H9 (cell line): ENCODE data around the gene ZBTB12. TPM values are rescaled to one million over a fixed set of nuclear protein-coding genes. Genes with fewer than 3 reads are reported as not detected.
A peak's percentile ranks its signal among the peaks of the same experiment; 100 is the strongest.

ENCODE experiments used
- DNase-seq: peaks from one replicate; pipeline ENCODE4 v3.0.0-alpha.2; 2017
- H2AFZ ChIP-seq: one replicate; pipeline ENCODE4 v1.6.1; 2013; ENCODE audit warnings: mild to moderate bottlenecking, low read length, control low read depth, moderate library complexity
- H2AK5ac ChIP-seq: 2 replicates; pipeline ENCODE4 v1.6.1; 2013; ENCODE audit warnings: low read length, control low read depth, mixed read lengths; ENCODE audit not compliant: insufficient read length
- H2BK120ac ChIP-seq: one replicate; pipeline ENCODE4 v1.6.1; 2013; ENCODE audit warnings: low read depth, mild to moderate bottlenecking, low read length, control low read depth, inconsistent platforms; ENCODE audit not compliant: poor library complexity, severe bottlenecking
- H2BK12ac ChIP-seq: 2 replicates; pipeline ENCODE4 v1.6.1; 2013; ENCODE audit warnings: low read length, control low read depth, mixed read lengths, low read depth; ENCODE audit not compliant: insufficient read length
- H2BK15ac ChIP-seq: 2 replicates; pipeline ENCODE4 v1.6.1; 2013; ENCODE audit warnings: low read depth, low read length, control low read depth
- H2BK20ac ChIP-seq: one replicate; pipeline ENCODE4 v1.6.1; 2013; ENCODE audit warnings: low read depth, mild to moderate bottlenecking, low read length, control low read depth, inconsistent platforms; ENCODE audit not compliant: poor library complexity, severe bottlenecking
- H2BK5ac ChIP-seq: 2 replicates; pipeline ENCODE4 v1.6.1; 2013; ENCODE audit warnings: low read length, control low read depth, mixed read lengths; ENCODE audit not compliant: insufficient read length
- H3K14ac ChIP-seq: 2 replicates; pipeline ENCODE4 v1.6.1; 2013; ENCODE audit warnings: low read length, control low read depth; ENCODE audit not compliant: insufficient read depth
- H3K18ac ChIP-seq: 2 replicates; pipeline ENCODE4 v1.6.1; 2013; ENCODE audit warnings: low read depth, mild to moderate bottlenecking, mixed read lengths, low read length, control low read depth; ENCODE audit not compliant: insufficient read length
- H3K23ac ChIP-seq: 2 replicates; pipeline ENCODE4 v1.6.1; 2013; ENCODE audit warnings: low read length, control low read depth, mixed read lengths, low read depth; ENCODE audit not compliant: insufficient read length
- H3K23me2 ChIP-seq: 2 replicates; pipeline ENCODE4 v1.6.1; 2013; ENCODE audit warnings: low read depth, mild to moderate bottlenecking, mixed read lengths, low read length, control low read depth; ENCODE audit not compliant: insufficient read length, poor library complexity, severe bottlenecking
- H3K27ac ChIP-seq: 2 replicates; pipeline ENCODE4 v1.5.1; 2013; ENCODE audit warnings: low read length, control low read depth, mixed read lengths, low read depth; ENCODE audit not compliant: insufficient read length
- H3K27me3 ChIP-seq: 2 replicates; pipeline ENCODE4 v1.6.1; 2013; ENCODE audit warnings: low read length, control low read depth, inconsistent platforms; ENCODE audit not compliant: insufficient read depth
- H3K4ac ChIP-seq: 2 replicates; pipeline ENCODE4 v1.6.1; 2013; ENCODE audit warnings: low read depth, mild to moderate bottlenecking, control low read depth, inconsistent platforms, low read length, moderate library complexity
- H3K4me1 ChIP-seq: 2 replicates; pipeline ENCODE4 v1.6.1; 2013; ENCODE audit warnings: low read length, control low read depth, inconsistent platforms; ENCODE audit not compliant: insufficient read depth
- H3K4me2 ChIP-seq: 2 replicates; pipeline ENCODE4 v1.6.1; 2013; ENCODE audit warnings: low read length, control low read depth, mixed read lengths; ENCODE audit not compliant: insufficient read length, insufficient read depth
- H3K56ac ChIP-seq: 2 replicates; pipeline ENCODE4 v1.6.1; 2013; ENCODE audit warnings: low read depth, mild to moderate bottlenecking, mixed read lengths, low read length, control low read depth; ENCODE audit not compliant: insufficient read length
- H3K79me1 ChIP-seq: 2 replicates; pipeline ENCODE4 v1.6.1; 2013; ENCODE audit warnings: low read depth, mild to moderate bottlenecking, moderate library complexity, low read length, control low read depth, inconsistent platforms; ENCODE audit not compliant: insufficient read depth, poor library complexity, severe bottlenecking
- H3K79me2 ChIP-seq: 2 replicates; pipeline ENCODE4 v1.6.1; 2013; ENCODE audit warnings: low read length, control low read depth, inconsistent platforms; ENCODE audit not compliant: insufficient read depth
- H3K9ac ChIP-seq: 2 replicates; pipeline ENCODE4 v1.6.1; 2013; ENCODE audit warnings: low read length, control low read depth, mixed read lengths; ENCODE audit not compliant: insufficient read length; ENCODE audit errors: extremely low read depth
- H3K9me3 ChIP-seq: one replicate; pipeline ENCODE4 v1.6.1; 2013; ENCODE audit warnings: low read depth, low read length, inconsistent platforms; ENCODE audit not compliant: control insufficient read depth
- H3T11ph ChIP-seq: one replicate; pipeline ENCODE4 v1.6.1; 2013; ENCODE audit warnings: mild to moderate bottlenecking, low read length, control low read depth, inconsistent platforms
- H4K20me1 ChIP-seq: one replicate; pipeline ENCODE4 v1.6.1; 2013; ENCODE audit not compliant: control insufficient read depth, insufficient read length, insufficient read depth
- H4K5ac ChIP-seq: 2 replicates; pipeline ENCODE4 v1.6.1; 2013; ENCODE audit warnings: low read depth, mild to moderate bottlenecking, mixed read lengths, low read length, control low read depth; ENCODE audit not compliant: insufficient read length
- H4K8ac ChIP-seq: replicated peaks from 2 replicates; pipeline ENCODE4 v1.6.1; 2013; ENCODE audit warnings: low read length, control low read depth, mixed read lengths, low read depth; ENCODE audit not compliant: insufficient read length
- H4K91ac ChIP-seq: 2 replicates; pipeline ENCODE4 v1.6.1; 2013; ENCODE audit warnings: low read depth, mild to moderate bottlenecking, moderate library complexity, mixed read lengths, low read length, control low read depth; ENCODE audit not compliant: insufficient read length
- H3K27ac Mint-ChIP-seq, 3 experiments: 2 replicates in 2 of 3; 3 replicates in 1 of 3; pipeline ENCODE4 v1.8.0; 2020 to 2021; ENCODE audit warnings: mixed read lengths in 3 of 3, mild to moderate bottlenecking in 1 of 3, moderate library complexity in 1 of 3
- H3K27me3 Mint-ChIP-seq: 2 replicates; pipeline ENCODE4 v1.8.0; 2021; ENCODE audit warnings: low read depth, mild to moderate bottlenecking, moderate library complexity, mixed read lengths
- H3K36me3 Mint-ChIP-seq, 3 experiments: 2 replicates in 2 of 3; 3 replicates in 1 of 3; pipeline ENCODE4 v1.8.0; 2020 to 2021; ENCODE audit warnings: low read depth in 3 of 3, mixed read lengths in 3 of 3; ENCODE audit not compliant: insufficient read depth in 1 of 3
- H3K4me1 Mint-ChIP-seq, 2 experiments: 2 replicates each; pipeline ENCODE4 v1.8.0; 2020; ENCODE audit warnings: mixed read lengths in 2 of 2
- H3K4me3 Mint-ChIP-seq, 2 experiments: 2 replicates in 1 of 2; 3 replicates in 1 of 2; pipeline ENCODE4 v1.8.0; 2020 to 2021; ENCODE audit warnings: mild to moderate bottlenecking in 2 of 2, mixed read lengths in 2 of 2, moderate library complexity in 1 of 2
- H3K9me3 Mint-ChIP-seq, 2 experiments: 2 replicates in 1 of 2; 3 replicates in 1 of 2; pipeline ENCODE4 v1.8.0; 2020; ENCODE audit warnings: mild to moderate bottlenecking in 2 of 2, mixed read lengths in 2 of 2, moderate library complexity in 1 of 2
- WGBS: extraction: QIAGEN DNeasy Blood & Tissue Kit; methylation state at CpG from one replicate; pipeline ENCODE4 v1.1.7; 2013; ENCODE audit warnings: missing lambda C conversion rate, low lambda C conversion rate, mixed read lengths; ENCODE audit not compliant: insufficient read length; ENCODE audit errors: extremely low coverage; 5-methylcytosine and 5-hydroxymethylcytosine counted together
- total RNA-seq: library from RNA; stranded (reverse); gene quantifications from 2 replicates; pipeline ENCODE4 v1.2.1, GENCODE V29; 2021
- TF ChIP-seq, protein P1 (sequence below): fragments of 200-600 bp; sonication (generic); conservative IDR thresholded peaks from 3 replicates; pipeline ENCODE4 v1.8.0; 2021; ENCODE audit warnings: antibody characterized with exemption, mild to moderate bottlenecking

The ZBTB12 gene
- total RNA-seq, 1 experiment from 2014 or later = 31.0 TPM

DNA sequence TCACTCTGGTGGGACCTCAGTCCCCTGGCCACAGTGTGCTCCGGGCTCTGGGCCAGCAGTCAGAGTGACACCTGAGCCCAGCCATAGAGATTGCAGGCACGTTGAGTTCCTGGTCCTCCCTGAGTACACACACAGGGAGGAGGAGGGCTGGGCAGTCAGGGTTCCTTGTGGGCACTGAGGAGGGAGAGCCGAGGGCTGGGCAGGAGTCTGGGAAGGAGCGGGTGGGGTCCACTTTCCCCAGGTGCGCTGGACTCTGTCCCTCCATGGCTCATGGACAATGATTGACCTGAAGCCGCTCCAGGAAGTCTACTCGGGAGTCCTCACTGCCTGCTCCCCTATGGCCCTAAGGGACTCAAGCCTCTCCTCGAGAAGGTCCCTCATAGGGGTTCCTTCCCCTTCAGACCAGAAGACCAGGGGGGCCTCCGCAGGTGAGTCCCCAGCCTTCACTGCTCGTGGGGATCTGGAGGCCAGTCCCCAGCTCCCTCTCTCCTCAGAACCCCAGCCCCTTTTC lies 24.2 kb downstream of the ZBTB12 start:
- no peak overlapping the region for H3K4me2 ChIP-seq
- no peak overlapping the region for H3K14ac ChIP-seq
- H2BK120ac ChIP-seq = no peak overlapping the region
- H3K79me1 ChIP-seq = no peaks in the 10 kb centered on the region
- H2BK12ac ChIP-seq = no peak overlapping the region
- TF ChIP-seq, protein P1, sequence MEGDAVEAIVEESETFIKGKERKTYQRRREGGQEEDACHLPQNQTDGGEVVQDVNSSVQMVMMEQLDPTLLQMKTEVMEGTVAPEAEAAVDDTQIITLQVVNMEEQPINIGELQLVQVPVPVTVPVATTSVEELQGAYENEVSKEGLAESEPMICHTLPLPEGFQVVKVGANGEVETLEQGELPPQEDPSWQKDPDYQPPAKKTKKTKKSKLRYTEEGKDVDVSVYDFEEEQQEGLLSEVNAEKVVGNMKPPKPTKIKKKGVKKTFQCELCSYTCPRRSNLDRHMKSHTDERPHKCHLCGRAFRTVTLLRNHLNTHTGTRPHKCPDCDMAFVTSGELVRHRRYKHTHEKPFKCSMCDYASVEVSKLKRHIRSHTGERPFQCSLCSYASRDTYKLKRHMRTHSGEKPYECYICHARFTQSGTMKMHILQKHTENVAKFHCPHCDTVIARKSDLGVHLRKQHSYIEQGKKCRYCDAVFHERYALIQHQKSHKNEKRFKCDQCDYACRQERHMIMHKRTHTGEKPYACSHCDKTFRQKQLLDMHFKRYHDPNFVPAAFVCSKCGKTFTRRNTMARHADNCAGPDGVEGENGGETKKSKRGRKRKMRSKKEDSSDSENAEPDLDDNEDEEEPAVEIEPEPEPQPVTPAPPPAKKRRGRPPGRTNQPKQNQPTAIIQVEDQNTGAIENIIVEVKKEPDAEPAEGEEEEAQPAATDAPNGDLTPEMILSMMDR = no peak
- H2BK15ac ChIP-seq = no peak overlapping the region
- Mint-ChIP-seq H3K36me3 (peaks cover 24 to 31% (median 31%) of the 10 kb centered on the region in 3 experiments; a peak in 6 of 7 replicates), H3K4me3 (no peak overlapping the region; a peak in 1 of 5 replicates), H3K4me1 (peaks cover 3 to 27% of the 10 kb centered on the region in 2 experiments), H3K27ac (peak overlapping the region in 1 of 3 experiments; percentile 68; a peak in 1 of 7 replicates), H3K27me3 (no peaks in the 10 kb centered on the region; the same call in 1 of the 2 replicates), H3K9me3 (no peaks in the 10 kb centered on the region)
- no peaks in the 10 kb centered on the region for H3K79me2 ChIP-seq
- WGBS = no CpG with 5 or more reads among the region's 10 CpGs
- no peak overlapping the region for H3K23ac ChIP-seq
- no peak overlapping the region for H2BK5ac ChIP-seq
- no peaks in the 10 kb centered on the region for H3K23me2 ChIP-seq
- H3K9me3 ChIP-seq = no peaks in the 10 kb centered on the region
- no peak overlapping the region for H4K91ac ChIP-seq
- no peak overlapping the region for H2AFZ ChIP-seq
- no peaks in the 10 kb centered on the region for H3K27me3 ChIP-seq
- H2BK20ac ChIP-seq = no peak overlapping the region
- no peak overlapping the region for H4K5ac ChIP-seq
- no peak overlapping the region for H4K8ac ChIP-seq
- no peak overlapping the region for H2AK5ac ChIP-seq
- H3K4me1 ChIP-seq = no peaks in the 10 kb centered on the region
- H3T11ph ChIP-seq = no peak overlapping the region
- H3K18ac ChIP-seq = no peak overlapping the region
- peak; percentile 30 for DNase-seq
- H3K27ac ChIP-seq = no peak overlapping the region
- H4K20me1 ChIP-seq = no peaks in the 10 kb centered on the region
- H3K9ac ChIP-seq = no peak overlapping the region
- no peak overlapping the region for H3K4ac ChIP-seq
- no peak overlapping the region for H3K56ac ChIP-seq
